Endothelial cell of umbilical vein (primary cell): Measurements from ENCODE around the gene TARS1. TPM values are rescaled to one million over a fixed set of nuclear protein-coding genes. Genes with fewer than 3 reads are reported as not detected.

Experiments
- BruUV-seq: library from RNA; stranded (reverse); fragments of 400-500 nt; replicated peaks from 2 replicates; lab custom pipeline; 2021; lab: Mats Ljungman, UMichigan
- CTCF ChIA-PET: fragments of 300-600, 350-600 bp; sonication (Branson Sonifier 250); formaldehyde crosslinking; loops from one replicate; lab custom pipeline; 2021; ENCODE audit warnings: antibody characterized with exemption, inconsistent platforms; lab: Charles Lee
- POLR2A ChIA-PET: fragments of 300-600, 350-600 bp; sonication (Branson Sonifier 250); formaldehyde crosslinking; loops from one replicate; lab custom pipeline; 2021; ENCODE audit warnings: antibody characterized with exemption, inconsistent platforms; lab: Charles Lee
- DNase-seq: peaks from one replicate; pipeline ENCODE4 v3.0.0-alpha.2; 2011; ENCODE audit warnings: low read depth, low spot score
- FAIRE-seq: peaks from 2 replicates; lab custom pipeline; 2011; peaks lifted over from hg19 to GRCh38; lab: Jason Lieb, UNC
- H2AFZ ChIP-seq: 2 replicates; pipeline ENCODE4 v1.6.0; 2012; ENCODE audit warnings: low read depth, low read length, control low read depth, inconsistent platforms
- H3K27ac ChIP-seq: 2 replicates; pipeline ENCODE4 v1.5.1; 2011; ENCODE audit warnings: low read depth, mild to moderate bottlenecking, control low read depth, low read length, moderate library complexity; ENCODE audit not compliant: insufficient read depth
- H3K27me3 ChIP-seq, 2 experiments: 2 replicates each; pipeline versions ENCODE4 v1.6.0 to v1.6.1; 2011; ENCODE audit warnings: low read length in 2 of 2, mixed read lengths in 1 of 2; ENCODE audit not compliant: control insufficient read depth in 2 of 2, insufficient read depth in 2 of 2
- H3K36me3 ChIP-seq, 2 experiments: 2 replicates in 1 of 2; 3 replicates in 1 of 2; pipeline ENCODE4 v1.5.1; 2011; ENCODE audit warnings: low read length in 2 of 2, mild to moderate bottlenecking in 1 of 2, moderate library complexity in 1 of 2; ENCODE audit not compliant: control insufficient read depth in 2 of 2, insufficient read depth in 2 of 2; ENCODE audit errors: extremely low read depth in 1 of 2
- H3K4me1 ChIP-seq: 3 replicates; pipeline ENCODE4 v1.5.1; 2011; ENCODE audit warnings: mild to moderate bottlenecking, low read length; ENCODE audit not compliant: control insufficient read depth, insufficient read depth; ENCODE audit errors: extremely low read depth
- H3K4me2 ChIP-seq: 2 replicates; pipeline ENCODE4 v1.6.1; 2011; ENCODE audit warnings: low read length, control low read depth, mixed read lengths; ENCODE audit not compliant: insufficient read depth
- H3K4me3 ChIP-seq, 3 experiments: fragments of 200-600 bp in 1 of 3; sonication (generic), shearing (Covaris generic) in 1 of 3; replicated peaks in 1 of 3; 2 replicates each; pipeline ENCODE4 v1.5.1; 2011 to 2016; ENCODE audit warnings: control low read depth in 3 of 3, low read length in 3 of 3, mild to moderate bottlenecking in 2 of 3, inconsistent platforms in 1 of 3, low read depth in 1 of 3, moderate library complexity in 1 of 3; ENCODE audit not compliant: insufficient read depth in 1 of 3
- H3K79me2 ChIP-seq: 2 replicates; pipeline ENCODE4 v1.6.0; 2012; ENCODE audit warnings: low read length, inconsistent platforms; ENCODE audit not compliant: control insufficient read depth, insufficient read depth
- H3K9ac ChIP-seq: replicated peaks from 2 replicates; pipeline ENCODE3; 2011; ENCODE audit warnings: low read length, control low read depth; ENCODE audit not compliant: insufficient read depth; ENCODE audit errors: extremely low read depth
- H3K9me1 ChIP-seq: replicated peaks from 3 replicates; pipeline ENCODE4 v1.6.0; 2011; ENCODE audit warnings: mild to moderate bottlenecking, low read length; ENCODE audit not compliant: control insufficient read depth, insufficient read depth; ENCODE audit errors: extremely low read depth
- H3K9me3 ChIP-seq: replicated peaks from 2 replicates; pipeline ENCODE4 v1.5.1; 2012; ENCODE audit warnings: low read length, inconsistent platforms; ENCODE audit not compliant: control insufficient read depth, insufficient read depth
- H4K20me1 ChIP-seq: replicated peaks from 2 replicates; pipeline ENCODE3; 2011; ENCODE audit warnings: mild to moderate bottlenecking, low read length; ENCODE audit not compliant: control insufficient read depth, insufficient read depth; ENCODE audit errors: extremely low read depth
- CTCF ChIP-seq, 2 donors: IDR thresholded peaks; 1 replicate in 1 of 2; 2 replicates in 1 of 2; pipeline ENCODE4 v1.5.1; 2011; ENCODE audit warnings: low read length in 2 of 2, mild to moderate bottlenecking in 2 of 2, moderate library complexity in 2 of 2, control low read depth in 1 of 2, inconsistent platforms in 1 of 2, low read depth in 1 of 2; ENCODE audit not compliant: insufficient read depth in 1 of 2; ENCODE audit errors: extremely low read depth in 1 of 2
- EZH2 ChIP-seq: IDR thresholded peaks from 2 replicates; pipeline ENCODE4 v1.6.1; 2012; ENCODE audit warnings: borderline replicate concordance, low read depth, mild to moderate bottlenecking, moderate library complexity, low read length, inconsistent platforms; ENCODE audit not compliant: severe bottlenecking
- FOS ChIP-seq: IDR thresholded peaks from 2 replicates; pipeline ENCODE4 v1.6.1; 2011; ENCODE audit warnings: mild to moderate bottlenecking, low read length, moderate library complexity, borderline replicate concordance; ENCODE audit not compliant: insufficient read depth
- GATA2 ChIP-seq: IDR thresholded peaks from 2 replicates; pipeline ENCODE4 v1.7.0; 2011; ENCODE audit warnings: low read depth, mild to moderate bottlenecking, moderate library complexity, mixed read lengths, low read length; ENCODE audit not compliant: insufficient read length, insufficient read depth
- JUN ChIP-seq: IDR thresholded peaks from 2 replicates; pipeline ENCODE4 v1.6.1; 2011; ENCODE audit warnings: borderline replicate concordance, low read depth; ENCODE audit not compliant: insufficient read length, insufficient read depth
- MAX ChIP-seq: IDR thresholded peaks from 2 replicates; pipeline ENCODE4 v1.6.1; 2011; ENCODE audit not compliant: insufficient read depth, insufficient read length
- MYC ChIP-seq: IDR thresholded peaks from one replicate; pipeline ENCODE4 v1.6.1; 2011; ENCODE audit warnings: mild to moderate bottlenecking, low read depth, low read length
- POLR2A ChIP-seq: IDR thresholded peaks from 2 replicates; pipeline ENCODE4 v1.6.1; 2012; ENCODE audit warnings: low read depth, mild to moderate bottlenecking, control low read depth, low read length
- POLR2AphosphoS5 ChIP-seq: IDR thresholded peaks from 2 replicates; pipeline ENCODE4 v1.6.1; 2012; ENCODE audit warnings: low read depth, mild to moderate bottlenecking, control low read depth, low read length, moderate library complexity; ENCODE audit not compliant: insufficient read depth
- dilution Hi-C: fragments of 300-500 bp; cut with MboI; formaldehyde crosslinking; loops from one replicate; pipeline ENCODE4 v1.15.0; 2019; ENCODE audit warnings: low sequenced_read_pairs; ENCODE audit not compliant: extremely low pct_ligation_motif_present
- intact Hi-C: fragments of 100-400 bp; cut with micrococcal nuclease; formaldehyde crosslinking; loops from one replicate; pipeline ENCODE4 v1.10.0; 2022
- polyA plus RNA-seq, 4 experiments: library from polyadenylated mRNA; depleted of rRNA in 3 of 4; stranded (reverse) in 3 of 4; unstranded in 1 of 4; fragments of >200 nt; gene quantifications; 2 replicates each; pipeline versions ENCODE4 v1.2.1 to v1.2.3, GENCODE V29; 2011 to 2012; ENCODE audit warnings: missing spikeins in 1 of 4
- total RNA-seq: library from RNA; stranded (reverse); gene quantifications from 2 replicates; pipeline ENCODE4 v1.2.3, GENCODE V29; 2021

TARS1 gene
- total and polyA plus RNA-seq, 2 donors (not counting 3 experiments of a cell fraction or from before 2014, with no cell fraction given): 39.1 to 175 TPM

- Histone ChIP-seq H2AFZ (no peak overlapping the region), H3K9me1 (no peaks in the 10 kb centered on the region), H3K79me2 (no peaks in the 10 kb centered on the region), H3K4me3 (no peak overlapping the region), H3K27ac (no peak overlapping the region), H4K20me1 (no peaks in the 10 kb centered on the region), H3K9ac (no peak overlapping the region), H3K9me3 (no peaks in the 10 kb centered on the region), H3K4me2 (no peak overlapping the region), H3K4me1 (peaks cover 27% of the 10 kb centered on the region), H3K27me3 (no peaks in the 10 kb centered on the region), H3K36me3 (no peaks in the 10 kb centered on the region)
- dilution Hi-C loops: no loop called here
- FAIRE-seq: no peak
- no peak for DNase-seq
- ChIA-PET CTCF (interaction anchor here (1.0 kb wide), 1 partner anchor 37 kb away, joined by 5 read pairs; no protein-coding TSS in a partner anchor), POLR2A (no interaction called here)
- no TSS peak for BruUV-seq
- intact Hi-C loops: no loop called here
- TF ChIP-seq FOS: no peak
- TF ChIP-seq GATA2: no peak
- TF ChIP-seq JUN: no peak
- no peak for TF ChIP-seq CTCF (IDR thresholded peaks at IDR 0.05; ENCODE audit: extremely low read depth in 1 of 2, insufficient read depth in 1 of 2, low read depth in 1 of 2, low read length in 2 of 2)
- no peak for TF ChIP-seq MYC
These were observed 42.3 kb upstream of the TARS1 start for GRCh38 chr5:33398501-33398900.

GRCh38 chr5:33400675-33401074, 40.1 kb upstream of the TARS1 start:
- H3K27ac ChIP-seq: no peak overlapping the region
- H3K27me3 ChIP-seq: no peaks in the 10 kb centered on the region
- FAIRE-seq (peak; percentile 68), DNase-seq (peak; percentile 11)
- H3K4me3 ChIP-seq: no peak overlapping the region
- no peaks in the 10 kb centered on the region for H3K9me3 ChIP-seq
- POLR2A ChIA-PET: no interaction called here
- H3K36me3 ChIP-seq: no peaks in the 10 kb centered on the region
- H3K9ac ChIP-seq: no peak overlapping the region
- TF ChIP-seq GATA2 (no peak), FOS (no peak), CTCF (IDR thresholded peaks at IDR 0.05; ENCODE audit: extremely low read depth in 1 of 2, insufficient read depth in 1 of 2, low read depth in 1 of 2, low read length in 2 of 2) (no peak), EZH2 (no peak), POLR2AphosphoS5 (no peak), JUN (no peak), MYC (no peak), POLR2A (no peak), MAX (no peak)
- H3K4me1 ChIP-seq: peaks cover 27% of the 10 kb centered on the region
- H3K4me2 ChIP-seq: no peak overlapping the region
- H3K79me2 ChIP-seq: no peaks in the 10 kb centered on the region
- intact Hi-C loops: loop anchor here (1.0 kb wide), 2 partner anchors 30 to 128 kb away; no protein-coding TSS in a partner anchor
- H2AFZ ChIP-seq: peak overlapping the region; percentile 62
- CTCF ChIA-PET: no interaction called here
- dilution Hi-C loops: no loop called here
- no TSS peak for BruUV-seq
- H4K20me1 ChIP-seq: no peaks in the 10 kb centered on the region
- no peaks in the 10 kb centered on the region for H3K9me1 ChIP-seq
